ENCODE measurements around the gene OGFR. TPM values are rescaled to one million over a fixed set of nuclear protein-coding genes. Genes with fewer than 3 reads are reported as not detected.

The OGFR gene
- total RNA-seq, 4 donors from 2014 or later: 32.1 to 54.1 (median 42.5) TPM

GRCh38 chr20:62822788-62823651, 18.4 kb downstream of the OGFR start:
- Histone ChIP-seq H3K9me3 (no peaks in the 10 kb centered on the region), H3K27ac (no peak overlapping the region), H3K27me3 (peaks cover 8% of the 10 kb centered on the region), H3K4me3 (no peak overlapping the region), H3K4me1 (peaks cover 36% of the 10 kb centered on the region), H3K36me3 (no peaks in the 10 kb centered on the region)
- WGBS: 78% methylated on average over 24 of the region's 24 CpGs
- DNase-seq (ENCODE audit: low spot score in 2 of 2): no peak
- TF ChIP-seq POLR2A (IDR thresholded peaks at IDR 0.05) (no peak), CTCF (IDR thresholded peaks at IDR 0.05) (peak in 1 of 2 donors; percentile 14)

GRCh38 chr20:62823688-62824475, 19.2 kb downstream of the OGFR start:
- Histone ChIP-seq H3K9me3 (no peaks in the 10 kb centered on the region), H3K36me3 (no peaks in the 10 kb centered on the region), H3K27ac (no peak overlapping the region), H3K4me1 (peaks cover 27% of the 10 kb centered on the region), H3K27me3 (no peaks in the 10 kb centered on the region), H3K4me3 (no peak overlapping the region)
- no peak for TF ChIP-seq CTCF (IDR thresholded peaks at IDR 0.05)
- no peak for TF ChIP-seq POLR2A (IDR thresholded peaks at IDR 0.05)
- no peak for TF ChIP-seq POLR2AphosphoS5 (IDR thresholded peaks at IDR 0.05)
- TF ChIP-seq EP300 (IDR thresholded peaks at IDR 0.05): no peak
- 84% methylated on average over 18 of the region's 38 CpGs for WGBS
- DNase-seq (ENCODE audit: low spot score in 2 of 2): no peak

GRCh38 chr20:62824476-62825332, 20.1 kb downstream of the OGFR start:
- H3K27me3 ChIP-seq: no peaks in the 10 kb centered on the region
- no peaks in the 10 kb centered on the region for H3K9me3 ChIP-seq
- H3K4me3 ChIP-seq: no peak overlapping the region
- peaks cover 19% of the 10 kb centered on the region for H3K4me1 ChIP-seq
- no peak for DNase-seq (ENCODE audit: low spot score in 2 of 2)
- H3K27ac ChIP-seq: no peak overlapping the region
- WGBS: no CpG with 5 or more reads among the region's 36 CpGs
- H3K36me3 ChIP-seq: no peaks in the 10 kb centered on the region
- TF ChIP-seq EP300 (IDR thresholded peaks at IDR 0.05) (no peak), POLR2A (IDR thresholded peaks at IDR 0.05) (no peak), POLR2AphosphoS5 (IDR thresholded peaks at IDR 0.05) (no peak), CTCF (IDR thresholded peaks at IDR 0.05) (no peak)

DNA sequence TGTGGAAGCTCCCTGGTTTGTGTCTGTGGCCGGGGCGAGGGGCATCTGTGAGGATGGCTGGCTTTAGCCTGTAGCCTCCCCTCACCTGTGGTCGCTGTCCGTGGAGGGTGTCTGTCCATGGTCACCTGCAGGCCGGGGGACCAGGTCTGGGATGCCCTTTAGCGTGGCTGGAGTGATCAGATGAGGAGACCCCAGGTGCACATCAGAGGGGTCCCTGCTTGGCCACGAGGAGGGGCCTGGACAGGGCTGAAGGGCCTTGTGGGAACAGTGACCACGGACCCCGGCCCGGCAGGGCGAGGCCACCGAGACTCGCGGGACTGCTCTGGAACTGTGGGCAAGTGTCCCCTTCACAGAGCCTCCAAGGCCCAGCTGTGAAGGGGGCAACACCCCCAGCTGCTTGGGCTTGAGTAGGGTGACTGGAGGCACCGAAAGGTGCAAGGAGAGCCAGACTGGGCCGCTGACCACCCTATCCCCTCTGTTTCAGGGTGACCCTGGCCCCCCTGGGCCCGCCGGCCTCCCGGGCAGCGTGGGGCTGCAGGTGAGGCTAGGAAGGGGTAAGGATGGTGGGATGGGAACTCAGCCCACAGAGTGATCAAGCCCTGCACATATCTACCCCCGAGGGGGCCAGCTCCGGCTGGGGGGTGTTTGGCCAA, 20.8 kb downstream of the OGFR start:
- no peak for DNase-seq (ENCODE audit: low spot score in 2 of 2)
- Histone ChIP-seq H3K9me3 (no peaks in the 10 kb centered on the region), H3K4me1 (peaks cover 12% of the 10 kb centered on the region), H3K36me3 (no peaks in the 10 kb centered on the region), H3K27me3 (no peaks in the 10 kb centered on the region), H3K27ac (no peak overlapping the region), H3K4me3 (no peak overlapping the region)
- 74% methylated on average over 5 of the region's 22 CpGs for WGBS
- TF ChIP-seq POLR2AphosphoS5 (IDR thresholded peaks at IDR 0.05): no peak
- no peak for TF ChIP-seq CTCF (IDR thresholded peaks at IDR 0.05)
- no peak for TF ChIP-seq POLR2A (IDR thresholded peaks at IDR 0.05)
- TF ChIP-seq EP300 (IDR thresholded peaks at IDR 0.05): no peak
